Ectodermal cell (in vitro differentiated cells): Measurements from ENCODE around the gene KCNJ18.
"Not testable (repeated sequence)": the region's sequence is repeated elsewhere in the genome, so short reads cannot be mapped to it uniquely, and the experiment has no call there.

Source experiments
- H3K27ac ChIP-seq: 2 replicates; pipeline ENCODE4 v1.7.0; 2013; ENCODE audit warnings: mild to moderate bottlenecking, low read depth, low read length; ENCODE audit not compliant: insufficient read depth, poor library complexity, severe bottlenecking
- H3K27me3 ChIP-seq: 2 replicates; pipeline ENCODE4 v1.7.0; 2013; ENCODE audit warnings: mild to moderate bottlenecking, low read length; ENCODE audit not compliant: insufficient read depth, control insufficient read depth, poor library complexity, severe bottlenecking
- H3K36me3 ChIP-seq: one replicate; pipeline ENCODE4 v1.7.0; 2013; ENCODE audit warnings: low read length; ENCODE audit not compliant: control insufficient read depth, insufficient read depth
- H3K4me1 ChIP-seq: one replicate; pipeline ENCODE4 v1.7.0; 2013; ENCODE audit warnings: low read length; ENCODE audit not compliant: control insufficient read depth, insufficient read depth
- H3K4me3 ChIP-seq: 2 replicates; pipeline ENCODE4 v1.7.0; 2013; ENCODE audit warnings: low read depth, low read length, control low read depth; ENCODE audit not compliant: insufficient read depth
- H3K9me3 ChIP-seq: 2 replicates; pipeline ENCODE4 v1.7.0; 2013; ENCODE audit warnings: mild to moderate bottlenecking, low read length, moderate library complexity; ENCODE audit not compliant: control insufficient read depth
- WGBS, 2 experiments: methylation state at CpG; one replicate each; pipeline ENCODE4 v1.1.7; 2013; ENCODE audit warnings: missing lambda C conversion rate in 2 of 2; 5-methylcytosine and 5-hydroxymethylcytosine counted together

The KCNJ18 gene

GRCh38 chr17:21731076-21731475 lies 38.8 kb downstream of the KCNJ18 start:
- not testable (repeated sequence) for H3K4me3 ChIP-seq, H3K27me3 ChIP-seq, H3K4me1 ChIP-seq, H3K9me3 ChIP-seq, H3K27ac ChIP-seq, H3K36me3 ChIP-seq
- WGBS, 2 experiments: 78 to 80% methylated on average over 5 of the region's 5 CpGs

GRCh38 chr17:21733931-21734330 lies 41.6 kb downstream of the KCNJ18 start:
- not testable (repeated sequence) for H3K4me3 ChIP-seq, H3K36me3 ChIP-seq, H3K27me3 ChIP-seq, H3K4me1 ChIP-seq, H3K27ac ChIP-seq, H3K9me3 ChIP-seq
- WGBS, 2 experiments: 92 to 95% methylated on average over 3 of the region's 3 CpGs

GRCh38 chr17:21735814-21736213 lies 43.5 kb downstream of the KCNJ18 start:
- not testable (repeated sequence) for H3K4me3 ChIP-seq, H3K4me1 ChIP-seq, H3K27ac ChIP-seq, H3K27me3 ChIP-seq, H3K36me3 ChIP-seq, H3K9me3 ChIP-seq
- 83 to 85% methylated on average over 4 of the region's 4 CpGs for WGBS, 2 experiments

GRCh38 chr17:21737015-21737580 lies 44.8 kb downstream of the KCNJ18 start:
- H3K9me3 ChIP-seq, H3K27me3 ChIP-seq, H3K27ac ChIP-seq, H3K4me3 ChIP-seq, H3K4me1 ChIP-seq, H3K36me3 ChIP-seq: not testable (repeated sequence)
- WGBS, 2 experiments: 83 to 86% methylated on average over 19 to 22 of the region's 23 CpGs

- not testable (repeated sequence) for H3K36me3 ChIP-seq, H3K9me3 ChIP-seq, H3K27me3 ChIP-seq, H3K4me1 ChIP-seq, H3K4me3 ChIP-seq, H3K27ac ChIP-seq
- WGBS, 2 experiments: 60 to 91% methylated on average over 1 of the region's 4 CpGs
These were observed 45.9 kb downstream of the KCNJ18 start for GRCh38 chr17:21738241-21738640.

GRCh38 chr17:21738877-21739474 lies 46.7 kb downstream of the KCNJ18 start:
- H3K36me3 ChIP-seq, H3K4me1 ChIP-seq, H3K4me3 ChIP-seq, H3K27me3 ChIP-seq, H3K27ac ChIP-seq, H3K9me3 ChIP-seq: not testable (repeated sequence)
- WGBS, 2 experiments: 69 to 71% methylated on average over 3 of the region's 8 CpGs

- H3K27ac ChIP-seq, H3K4me1 ChIP-seq, H3K9me3 ChIP-seq, H3K4me3 ChIP-seq, H3K36me3 ChIP-seq, H3K27me3 ChIP-seq: not testable (repeated sequence)
- 81 to 82% methylated on average over 3 of the region's 7 CpGs for WGBS, 2 experiments
These were observed 47.2 kb downstream of the KCNJ18 start for GRCh38 chr17:21739485-21739884.

- H3K4me3 ChIP-seq, H3K4me1 ChIP-seq, H3K36me3 ChIP-seq, H3K9me3 ChIP-seq, H3K27me3 ChIP-seq, H3K27ac ChIP-seq: not testable (repeated sequence)
- WGBS, 2 experiments: 80 to 86% methylated on average over 7 of the region's 7 CpGs
These were observed 48.5 kb downstream of the KCNJ18 start for GRCh38 chr17:21740836-21741235.

GRCh38 chr17:21741520-21741919 lies 49.2 kb downstream of the KCNJ18 start:
- not testable (repeated sequence) for H3K27me3 ChIP-seq, H3K4me3 ChIP-seq, H3K4me1 ChIP-seq, H3K9me3 ChIP-seq, H3K27ac ChIP-seq, H3K36me3 ChIP-seq
- WGBS, 2 experiments: no CpG with 5 or more reads among the region's 6 CpGs

GRCh38 chr17:21742326-21742725 lies 50.0 kb downstream of the KCNJ18 start:
- H3K4me1 ChIP-seq: no peaks in the 10 kb centered on the region
- H3K36me3 ChIP-seq: no peaks in the 10 kb centered on the region
- H3K9me3 ChIP-seq: no peaks in the 10 kb centered on the region
- 76 to 80% methylated on average over 11 to 12 of the region's 13 CpGs for WGBS, 2 experiments
- H3K4me3 ChIP-seq: no peak overlapping the region
- no peak overlapping the region for H3K27ac ChIP-seq
- H3K27me3 ChIP-seq: no peaks in the 10 kb centered on the region

- not testable (repeated sequence) for H3K27ac ChIP-seq, H3K4me1 ChIP-seq, H3K27me3 ChIP-seq, H3K36me3 ChIP-seq, H3K4me3 ChIP-seq, H3K9me3 ChIP-seq
- WGBS, 2 experiments: 80 to 83% methylated on average over 3 of the region's 3 CpGs
These were observed 51.8 kb downstream of the KCNJ18 start for GRCh38 chr17:21744151-21744550.
